Right ventricle myocardium inferior (tissue), 1 donor: ENCODE measurements around the gene CMTM4. TPM values are rescaled to one million over a fixed set of nuclear protein-coding genes. Genes with fewer than 3 reads are reported as not detected.
A peak's percentile ranks its signal among the peaks of the same experiment; 100 is the strongest.
"Not testable (repeated sequence)": the region's sequence is repeated elsewhere in the genome, so short reads cannot be mapped to it uniquely, and the experiment has no call there.

Experiments used
- ATAC-seq: fragments of 200-7000 bp; cut with Tn5 transposase; one replicate; pipeline ENCODE4 v1.9.1; 2020; ENCODE audit warnings: mild to moderate bottlenecking, moderate library complexity
- DNase-seq: peaks from one replicate; pipeline ENCODE4 v3.0.0; 2021; ENCODE audit errors: missing footprints
- intact Hi-C: fragments of 100-400 bp; cut with DNase I; formaldehyde crosslinking; loops from one replicate; pipeline ENCODE4 v1.11.0; 2022
- total RNA-seq: library from RNA; stranded (reverse); fragmentation: NEBNext Ultra II Directional; extraction: Animal tissue kit (Norgen Biotek cat#: 25700); gene quantifications from one replicate; pipeline ENCODE4 v1.2.1, GENCODE V29; 2021
- donor health status: DM: no; HTN: yes; CAD: no; lungs with severe emphysema.

CMTM4 gene
- total RNA-seq, 1 donor from 2014 or later = 10.9 TPM

GRCh38 chr16:66656547-66656946, 40.0 kb downstream of the CMTM4 start:
- no peak for ATAC-seq
- DNase-seq = no peak
- intact Hi-C loops = no loop called here

DNA sequence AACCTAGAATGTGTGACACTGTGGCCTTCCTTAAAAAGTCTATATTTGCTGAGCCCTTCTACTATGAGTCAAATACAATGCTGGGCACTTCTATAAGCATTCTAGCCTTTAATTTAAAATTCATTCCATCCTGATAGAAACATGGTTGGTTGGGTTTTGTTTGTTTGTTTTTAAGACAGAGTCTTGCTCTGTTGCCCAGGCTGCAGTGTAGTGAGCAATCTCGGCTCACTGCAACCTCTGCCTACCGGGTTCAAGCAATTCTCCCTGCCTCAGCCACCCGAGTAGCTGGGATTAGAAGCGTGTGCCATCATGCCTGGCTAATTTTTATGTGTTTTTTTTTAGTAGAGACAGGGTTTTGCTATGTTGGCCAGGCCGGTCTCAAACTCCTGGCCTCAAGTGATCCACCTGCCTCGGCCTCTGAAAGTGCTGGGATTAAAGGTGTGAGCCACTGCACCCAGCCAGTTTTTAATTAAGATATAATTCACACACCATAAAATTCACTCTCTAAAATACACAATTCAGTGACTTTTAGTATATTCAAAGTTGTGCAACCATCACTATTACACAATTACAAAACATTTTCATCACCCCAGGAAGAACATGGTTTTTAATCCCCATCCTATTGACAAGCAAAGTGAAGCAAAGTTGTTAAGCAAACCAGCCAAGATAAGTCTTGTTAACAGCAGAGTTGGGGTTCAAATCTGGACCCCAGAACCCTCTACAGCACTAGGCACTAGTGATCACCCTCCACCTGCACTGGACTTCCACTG, 42.8 kb downstream of the CMTM4 start:
- ATAC-seq = no peak
- DNase-seq = no peak
- intact Hi-C loops = loop anchor here (5.0 kb wide), 1 partner anchor 214 kb away; no protein-coding TSS in a partner anchor

- ATAC-seq = no peak
- intact Hi-C loops = loop anchor here (5.0 kb wide), 1 partner anchor 214 kb away; no protein-coding TSS in a partner anchor
- no peak for DNase-seq
Measured at GRCh38 chr16:66652661-66653360, 43.7 kb downstream of the CMTM4 start.

DNA sequence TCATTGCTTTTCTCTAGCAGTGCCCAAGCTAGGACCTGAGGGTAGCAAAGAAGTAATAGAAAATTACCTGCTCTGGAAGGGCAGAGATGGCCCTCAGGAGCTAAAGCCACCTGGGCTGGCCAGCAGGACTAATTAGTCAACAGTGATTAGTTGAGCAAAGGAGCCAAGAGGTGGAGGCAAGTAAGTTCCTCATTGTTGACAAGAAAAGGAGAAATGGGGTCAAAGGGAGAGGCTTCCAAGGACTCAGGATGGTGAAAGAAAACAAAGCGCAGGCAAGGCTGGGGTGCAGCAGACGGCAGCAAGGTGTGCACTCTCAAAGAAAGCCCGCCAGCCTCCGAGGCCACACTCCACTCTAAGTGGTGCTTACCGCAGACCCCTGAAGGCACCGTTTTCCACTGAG, 44.6 kb downstream of the CMTM4 start:
- intact Hi-C loops = loop anchor here (5.0 kb wide), 1 partner anchor 215 kb away; no protein-coding TSS in a partner anchor
- no peak for DNase-seq
- no peak for ATAC-seq

DNA sequence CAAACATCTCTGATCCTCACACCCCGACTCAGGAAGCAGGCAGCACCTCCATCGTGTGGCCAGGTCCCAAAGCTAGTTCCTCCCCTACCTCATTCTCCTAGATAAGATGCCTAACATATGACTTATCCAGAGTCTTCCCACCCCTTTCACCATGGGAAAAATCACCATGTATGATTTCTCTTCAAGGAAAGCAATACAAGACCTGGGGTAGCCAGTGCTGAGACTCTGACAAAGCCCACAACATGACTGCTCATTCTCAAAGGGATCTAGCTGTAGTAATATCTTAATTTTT, 45.1 kb downstream of the CMTM4 start:
- ATAC-seq (no peak), DNase-seq (no peak)
- intact Hi-C loops = loop anchor here (5.0 kb wide), 1 partner anchor 216 kb away; no protein-coding TSS in a partner anchor

- intact Hi-C loops = loop anchor here (5.0 kb wide), 1 partner anchor 216 kb away; no protein-coding TSS in a partner anchor
- ATAC-seq (peak; percentile 91), DNase-seq (no peak)
Measured at GRCh38 chr16:66650707-66651473, 45.7 kb downstream of the CMTM4 start.

DNA sequence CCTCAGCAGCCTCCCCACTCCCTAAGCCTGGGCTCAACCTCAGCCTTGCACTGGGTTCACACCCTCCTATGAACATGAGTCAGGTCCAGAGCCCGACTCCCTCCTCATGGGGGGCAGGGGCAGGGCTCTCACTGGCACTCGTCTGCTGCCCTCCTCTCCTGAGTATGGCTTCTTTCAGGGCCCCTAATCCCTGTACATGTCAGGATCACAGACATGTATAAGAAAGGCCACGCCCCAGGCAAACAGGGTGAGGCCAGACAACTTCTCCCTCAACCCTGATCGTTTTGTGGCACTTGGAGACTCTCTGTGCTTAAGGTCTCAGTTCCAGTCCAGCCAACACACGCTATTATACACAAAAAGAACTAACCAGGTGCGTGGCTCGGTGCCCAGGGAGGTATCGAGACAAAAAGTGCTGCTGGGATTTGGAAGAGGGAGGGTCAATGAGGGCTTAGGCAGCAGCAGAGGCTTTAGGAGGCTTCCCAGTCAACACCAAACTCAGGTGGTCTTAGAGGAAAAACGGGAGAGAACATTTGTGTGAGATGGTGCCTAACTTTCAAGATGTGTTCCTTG, 46.8 kb downstream of the CMTM4 start:
- intact Hi-C loops = loop anchor here (5.0 kb wide), 1 partner anchor 218 kb away; no protein-coding TSS in a partner anchor
- no peak for ATAC-seq
- no peak for DNase-seq

DNA sequence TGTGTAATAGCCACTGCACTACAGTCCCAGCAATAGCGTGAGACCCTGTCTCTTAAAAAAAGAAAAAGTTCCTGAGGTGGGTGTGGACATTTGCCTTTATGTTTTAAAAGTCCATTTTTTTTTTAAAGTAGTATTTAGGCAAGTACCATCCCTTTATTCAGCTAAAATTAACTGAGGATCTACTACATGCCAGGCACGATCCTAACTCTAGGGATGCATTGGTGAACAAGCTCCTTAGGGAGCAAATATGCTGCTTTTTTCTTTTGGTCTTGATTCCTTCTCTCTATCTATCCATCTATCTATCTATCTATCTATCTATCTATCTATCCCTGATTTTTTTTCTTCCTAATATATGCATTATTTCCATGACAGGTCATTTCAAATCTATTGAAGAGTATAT, 47.4 kb downstream of the CMTM4 start:
- ATAC-seq = no peak
- DNase-seq = no peak
- intact Hi-C loops = no loop called here

DNA sequence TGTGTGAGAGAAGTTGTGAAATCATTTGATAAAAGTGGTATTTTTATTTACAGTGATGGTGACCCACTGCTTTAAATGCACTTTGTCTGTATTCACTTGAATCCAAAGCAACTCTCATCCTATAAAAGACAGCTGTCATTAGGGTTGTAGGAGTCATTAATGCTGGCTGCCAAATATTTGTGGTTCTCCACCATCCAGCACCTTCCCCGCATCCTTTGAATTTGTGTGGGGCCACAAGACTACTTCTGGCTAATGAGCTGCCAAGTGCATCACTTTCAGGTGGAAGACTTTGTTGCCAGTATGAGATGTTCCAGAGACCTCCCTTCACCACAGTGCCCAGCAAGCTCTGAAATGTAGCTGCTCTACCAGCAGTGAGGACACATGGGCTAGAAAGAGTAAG, 48.7 kb downstream of the CMTM4 start:
- no peak for ATAC-seq
- intact Hi-C loops = no loop called here
- no peak for DNase-seq

GRCh38 chr16:66641387-66641786, 55.2 kb downstream of the CMTM4 start:
- intact Hi-C loops = no loop called here
- DNase-seq (no peak), ATAC-seq (no peak)

DNA sequence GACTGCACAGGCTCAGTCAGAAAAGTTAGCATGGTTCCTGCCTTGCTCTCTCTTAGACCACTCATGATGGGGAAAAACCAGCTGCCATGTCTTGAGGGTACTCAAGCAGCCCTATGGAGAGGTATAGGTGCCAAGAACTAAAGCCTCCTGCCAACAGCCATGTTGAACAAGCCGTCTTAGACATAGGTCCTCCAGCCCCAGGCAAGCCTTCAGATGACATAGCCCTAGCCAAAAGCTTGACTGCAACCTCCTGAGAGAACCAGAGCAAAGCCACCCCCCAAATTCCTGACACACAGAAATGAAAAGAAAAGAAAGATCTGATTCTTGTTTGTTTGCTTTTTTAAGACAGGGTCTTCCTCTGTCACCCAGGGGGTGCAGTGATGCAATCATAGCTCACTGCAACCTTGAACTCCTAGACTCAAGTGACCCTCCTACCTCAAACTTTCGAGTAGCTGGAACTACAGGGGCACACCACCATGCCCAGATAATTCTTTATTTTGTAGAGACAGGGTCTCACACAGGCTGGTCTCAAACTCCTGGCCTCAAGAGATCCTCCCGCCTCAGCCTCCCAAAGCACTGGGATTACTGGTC, 55.7 kb downstream of the CMTM4 start:
- no peak for ATAC-seq
- intact Hi-C loops = no loop called here
- no peak for DNase-seq

GRCh38 chr16:66639091-66639885, 57.3 kb downstream of the CMTM4 start:
- intact Hi-C loops = no loop called here
- DNase-seq = no peak
- no peak for ATAC-seq

DNA sequence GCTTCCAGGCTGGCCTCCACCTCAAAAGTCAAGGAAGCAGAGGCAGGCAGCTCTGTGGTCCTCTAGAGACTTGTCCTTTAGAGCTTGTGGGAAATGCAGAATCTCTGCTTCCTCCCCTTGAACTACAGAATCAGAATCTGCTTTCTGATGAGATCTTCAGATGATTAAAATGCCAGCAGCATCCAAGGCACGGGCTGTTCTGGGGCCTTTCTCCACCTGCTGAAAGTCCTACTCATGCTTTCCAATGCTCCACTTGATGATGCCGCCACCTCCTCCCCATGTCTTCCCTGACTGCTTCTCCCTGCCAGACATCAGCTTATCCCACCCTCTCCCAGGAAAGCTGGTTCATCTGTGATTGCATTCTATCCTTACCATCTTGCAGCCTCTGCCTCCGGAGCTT, 58.7 kb downstream of the CMTM4 start:
- DNase-seq = no peak
- intact Hi-C loops = no loop called here
- no peak for ATAC-seq

- no peak for DNase-seq
- intact Hi-C loops = no loop called here
- no peak for ATAC-seq
Measured at GRCh38 chr16:66636199-66636598, 60.3 kb downstream of the CMTM4 start.

GRCh38 chr16:66635406-66635805, 61.1 kb downstream of the CMTM4 start:
- ATAC-seq = no peak
- no peak for DNase-seq
- intact Hi-C loops = no loop called here

DNA sequence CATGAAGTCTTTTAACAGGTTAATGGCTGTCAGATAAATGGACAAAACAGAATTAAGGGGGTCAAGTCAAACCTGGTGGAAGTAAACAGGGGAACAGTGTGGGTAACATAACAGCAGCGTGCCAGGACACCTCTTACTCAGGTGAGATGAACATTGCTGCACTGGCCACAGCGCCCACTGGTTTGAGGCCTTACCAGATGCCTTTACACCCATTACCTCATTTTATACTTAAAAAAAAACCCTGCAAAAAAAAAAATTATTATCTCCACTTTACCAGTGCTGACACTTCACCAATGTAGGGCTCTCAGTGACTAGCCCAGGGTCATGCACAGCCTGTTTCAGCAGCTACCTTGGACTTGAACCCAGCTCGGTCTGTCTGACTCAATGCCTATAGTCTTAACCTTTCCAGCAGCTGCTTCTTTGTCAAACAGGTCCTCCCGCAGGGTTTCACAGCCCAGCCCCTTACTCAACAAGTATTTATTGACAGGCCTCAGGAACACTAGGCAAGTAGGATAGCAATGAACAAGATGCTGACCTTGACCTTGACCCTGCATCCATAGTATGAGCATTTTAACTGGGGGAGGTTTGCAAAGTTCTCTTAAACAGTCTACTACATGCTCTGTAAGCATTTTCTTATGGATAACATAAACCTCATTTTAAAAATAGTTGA, 61.9 kb downstream of the CMTM4 start:
- ATAC-seq (no peak), DNase-seq (no peak)
- intact Hi-C loops = no loop called here

- DNase-seq, intact Hi-C loops, ATAC-seq: not testable (repeated sequence)
Measured at GRCh38 chr16:66631558-66631957, 65.0 kb downstream of the CMTM4 start.
